ENCODE results near the gene NEB. TPM values are rescaled to one million over a fixed set of nuclear protein-coding genes. Genes with fewer than 3 reads are reported as not detected.

Gene NEB
- polyA plus RNA-seq, 2 of the 4 experiments (the other 2 are of a cell fraction) = 0.67 to 4.4 TPM

DNA sequence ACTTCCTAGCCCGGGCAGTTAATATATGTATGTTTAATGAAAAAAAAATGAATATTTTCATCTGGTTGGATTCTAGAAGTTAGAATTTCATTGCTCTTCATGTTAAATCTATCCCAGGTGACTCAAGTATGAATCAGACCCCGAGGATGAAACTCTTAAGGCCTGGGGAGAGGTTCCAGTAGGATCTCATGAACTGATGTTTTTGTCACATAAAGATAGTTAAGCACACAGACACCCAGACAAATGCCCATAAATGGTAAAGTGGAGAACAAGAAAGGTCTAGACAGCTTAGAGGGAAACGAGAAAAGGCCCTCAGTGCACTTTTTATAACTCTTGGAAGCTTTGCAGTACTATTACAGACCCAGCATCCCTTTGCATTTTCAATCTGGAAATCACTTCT, 210.4 kb downstream of the NEB start:
- ChIA-PET POLR2A (no interaction called here), CTCF (interaction anchor here (0.6 kb wide), 1 partner anchor 15 kb away, joined by 3 read pairs; no protein-coding TSS in a partner anchor)
- DNase-seq (ENCODE audit: low read depth in 1 of 2, low spot score in 1 of 2) = peak in 1 of 2 experiments; percentile 2
- no peak overlapping the region for H3K4me2 ChIP-seq
- ATAC-seq = no peak
- 45% methylated on average over 3 of the region's 3 CpGs for WGBS (ENCODE audit: missing lambda C conversion rate)
- H3K27ac ChIP-seq = no peak overlapping the region
- no peak overlapping the region for H3K4me3 ChIP-seq
- TF ChIP-seq EP300 (IDR thresholded peaks at IDR 0.05) (no peak), ZNF302 (CRISPR knock-in tag; IDR thresholded peaks at IDR 0.05) (no peak), JUNB (IDR thresholded peaks at IDR 0.05) (no peak), CHD4 (IDR thresholded peaks at IDR 0.05; ENCODE audit: borderline replicate concordance) (no peak), JUN (IDR thresholded peaks at IDR 0.05) (no peak), FOXS1 (CRISPR knock-in tag; IDR thresholded peaks at IDR 0.05) (no peak), HOXA7 (CRISPR knock-in tag; IDR thresholded peaks at IDR 0.05) (no peak), EHF (CRISPR knock-in tag; IDR thresholded peaks at IDR 0.05) (no peak), MYC (IDR thresholded peaks at IDR 0.05; ENCODE audit: borderline replicate concordance, low read length) (no peak), RARB (CRISPR knock-in tag; IDR thresholded peaks at IDR 0.05) (no peak), KDM5A (IDR thresholded peaks at IDR 0.05) (no peak), HOXB13 (CRISPR knock-in tag; IDR thresholded peaks at IDR 0.05; ENCODE audit: low read depth) (no peak), TFCP2L1 (CRISPR knock-in tag; IDR thresholded peaks at IDR 0.05) (no peak), HEYL (CRISPR knock-in tag; IDR thresholded peaks at IDR 0.05) (no peak)
- TF ChIP-seq, protein P1, sequence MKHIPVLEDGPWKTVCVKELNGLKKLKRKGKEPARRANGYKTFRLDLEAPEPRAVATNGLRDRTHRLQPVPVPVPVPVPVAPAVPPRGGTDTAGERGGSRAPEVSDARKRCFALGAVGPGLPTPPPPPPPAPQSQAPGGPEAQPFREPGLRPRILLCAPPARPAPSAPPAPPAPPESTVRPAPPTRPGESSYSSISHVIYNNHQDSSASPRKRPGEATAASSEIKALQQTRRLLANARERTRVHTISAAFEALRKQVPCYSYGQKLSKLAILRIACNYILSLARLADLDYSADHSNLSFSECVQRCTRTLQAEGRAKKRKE (CRISPR knock-in tag; IDR thresholded peaks at IDR 0.05; ENCODE audit: low read depth) = no peak
- TF ChIP-seq, protein P2, sequence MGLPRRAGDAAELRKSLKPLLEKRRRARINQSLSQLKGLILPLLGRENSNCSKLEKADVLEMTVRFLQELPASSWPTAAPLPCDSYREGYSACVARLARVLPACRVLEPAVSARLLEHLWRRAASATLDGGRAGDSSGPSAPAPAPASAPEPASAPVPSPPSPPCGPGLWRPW (IDR thresholded peaks at IDR 0.05) = no peak
- TF ChIP-seq, protein P3, sequence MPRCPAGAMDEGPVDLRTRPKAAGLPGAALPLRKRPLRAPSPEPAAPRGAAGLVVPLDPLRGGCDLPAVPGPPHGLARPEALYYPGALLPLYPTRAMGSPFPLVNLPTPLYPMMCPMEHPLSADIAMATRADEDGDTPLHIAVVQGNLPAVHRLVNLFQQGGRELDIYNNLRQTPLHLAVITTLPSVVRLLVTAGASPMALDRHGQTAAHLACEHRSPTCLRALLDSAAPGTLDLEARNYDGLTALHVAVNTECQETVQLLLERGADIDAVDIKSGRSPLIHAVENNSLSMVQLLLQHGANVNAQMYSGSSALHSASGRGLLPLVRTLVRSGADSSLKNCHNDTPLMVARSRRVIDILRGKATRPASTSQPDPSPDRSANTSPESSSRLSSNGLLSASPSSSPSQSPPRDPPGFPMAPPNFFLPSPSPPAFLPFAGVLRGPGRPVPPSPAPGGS (IDR thresholded peaks at IDR 0.05) = no peak
- H3K4me1 ChIP-seq = no peaks in the 10 kb centered on the region
- H3K9me3 ChIP-seq = no peaks in the 10 kb centered on the region
- no peak for FAIRE-seq

DNA sequence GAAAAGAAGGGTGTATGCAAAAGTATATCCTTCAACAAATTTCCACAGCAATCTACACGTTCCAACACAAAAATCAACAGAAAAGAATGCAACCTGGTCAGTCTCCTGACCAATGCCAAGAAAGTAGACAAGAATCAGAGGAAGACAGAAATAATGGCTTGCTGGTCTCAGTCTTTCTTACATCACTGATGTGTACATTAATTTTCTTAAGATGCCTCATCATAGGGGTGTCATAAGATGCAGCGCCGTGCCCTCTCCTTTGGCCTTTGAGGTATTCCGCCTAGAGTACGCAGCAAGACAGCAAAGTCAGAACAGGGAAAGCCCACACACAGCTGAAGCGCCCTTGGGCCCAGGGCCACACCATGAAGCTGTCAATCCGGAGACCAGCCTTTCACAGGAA, 211.7 kb downstream of the NEB start:
- Histone ChIP-seq H3K4me3 (no peak overlapping the region), H3K27ac (no peak overlapping the region), H3K9me3 (no peaks in the 10 kb centered on the region), H3K4me1 (no peaks in the 10 kb centered on the region), H3K4me2 (no peak overlapping the region)
- no peak for TF ChIP-seq NR3C1 (IDR thresholded peaks at IDR 0.05)
- TF ChIP-seq RCOR1 (IDR thresholded peaks at IDR 0.05; ENCODE audit: low read depth, low read length) = no peak
- TF ChIP-seq CBX2 (IDR thresholded peaks at IDR 0.05; ENCODE audit: borderline replicate concordance, low read depth) = no peak
- TF ChIP-seq JUN (IDR thresholded peaks at IDR 0.05) = no peak
- no peak for TF ChIP-seq FOSB (CRISPR knock-in tag; IDR thresholded peaks at IDR 0.05)
- TF ChIP-seq RARB (CRISPR knock-in tag; IDR thresholded peaks at IDR 0.05) = no peak
- no peak for TF ChIP-seq MAFK (IDR thresholded peaks at IDR 0.05; ENCODE audit: partially characterized antibody)
- TF ChIP-seq FOSL2 (IDR thresholded peaks at IDR 0.05) = no peak
- no peak for TF ChIP-seq FOSL2 (CRISPR knock-in tag; IDR thresholded peaks at IDR 0.05)
- TF ChIP-seq TP53 (CRISPR knock-in tag; IDR thresholded peaks at IDR 0.05) = no peak
- TF ChIP-seq, protein P3 (IDR thresholded peaks at IDR 0.05) = no peak
- no peak for TF ChIP-seq FOXS1 (CRISPR knock-in tag; IDR thresholded peaks at IDR 0.05)
- TF ChIP-seq PHF8 (IDR thresholded peaks at IDR 0.05; ENCODE audit: borderline replicate concordance, low read depth) = no peak
- TF ChIP-seq ESRRA (IDR thresholded peaks at IDR 0.05; ENCODE audit: borderline replicate concordance, low read length) = no peak
- TF ChIP-seq TFCP2L1 (CRISPR knock-in tag; IDR thresholded peaks at IDR 0.05) = no peak
- TF ChIP-seq CHD2 (IDR thresholded peaks at IDR 0.05; ENCODE audit: low read length, partially characterized antibody) = no peak
- no peak for TF ChIP-seq HDAC2 (IDR thresholded peaks at IDR 0.05)
- no peak for TF ChIP-seq POLR2AphosphoS2 (conservative IDR thresholded peaks at IDR 0.05; ENCODE audit: low read length)
- TF ChIP-seq EHMT2 (IDR thresholded peaks at IDR 0.05; ENCODE audit: low read depth) = no peak
- no peak for TF ChIP-seq MAZ (IDR thresholded peaks at IDR 0.05; ENCODE audit: borderline replicate concordance, low read depth, low read length)
- no peak for TF ChIP-seq KDM5A (IDR thresholded peaks at IDR 0.05)
- CTCF ChIA-PET = no interaction called here
- WGBS (ENCODE audit: missing lambda C conversion rate) = 77% methylated on average over 7 of the region's 7 CpGs
- FAIRE-seq (no peak), DNase-seq (ENCODE audit: low read depth in 1 of 2, low spot score in 1 of 2) (no peak), ATAC-seq (no peak)
- POLR2A ChIA-PET = no interaction called here
